Activated CD4-positive, alpha-beta T cell treated with anti-CD3 and anti-CD28 coated beads, Interleukin-2, amount 10 ng/mL, durations not matched to agents 7 days and 5 days (primary cell): ENCODE data around the gene JAKMIP1. TPM values are rescaled to one million over a fixed set of nuclear protein-coding genes. Genes with fewer than 3 reads are reported as not detected.
A peak's percentile ranks its signal among the peaks of the same experiment; 100 is the strongest.

Experiments
- CTCF ChIA-PET: fragments of 350-600 bp; sonication (Branson Sonifier 250); formaldehyde crosslinking; loops from one replicate; lab custom pipeline; 2021; ENCODE audit warnings: antibody characterized with exemption; lab: Charles Lee
- POLR2A ChIA-PET: fragments of 350-600 bp; sonication (Branson Sonifier 250); formaldehyde crosslinking; loops from one replicate; lab custom pipeline; 2021; ENCODE audit warnings: antibody characterized with exemption; lab: Charles Lee
- DNase-seq: peaks from one replicate; pipeline ENCODE4 v3.0.0-alpha.2; 2020
- H3K27ac Mint-ChIP-seq: one replicate; pipeline ENCODE4 v1.8.0; 2021; ENCODE audit warnings: mild to moderate bottlenecking, moderate library complexity, mixed read lengths
- H3K27me3 Mint-ChIP-seq: one replicate; pipeline ENCODE4 v1.8.0; 2021; ENCODE audit warnings: mixed read lengths
- H3K36me3 Mint-ChIP-seq: one replicate; pipeline ENCODE4 v1.8.0; 2021; ENCODE audit warnings: low read depth, mixed read lengths
- H3K4me1 Mint-ChIP-seq: one replicate; pipeline ENCODE4 v1.8.0; 2021; ENCODE audit warnings: mixed read lengths
- H3K4me3 Mint-ChIP-seq: one replicate; pipeline ENCODE4 v1.8.0; 2021; ENCODE audit warnings: mild to moderate bottlenecking, moderate library complexity, mixed read lengths
- H3K9me3 Mint-ChIP-seq: one replicate; pipeline ENCODE4 v1.8.0; 2021; ENCODE audit warnings: mixed read lengths
- total RNA-seq, 2 experiments: library from RNA; stranded (reverse); gene quantifications; one replicate each; pipeline ENCODE4 v1.2.3, GENCODE V29; 2021

Gene JAKMIP1
- total RNA-seq, 2 experiments from 2014 or later = 9.6 to 10.9 TPM

DNA sequence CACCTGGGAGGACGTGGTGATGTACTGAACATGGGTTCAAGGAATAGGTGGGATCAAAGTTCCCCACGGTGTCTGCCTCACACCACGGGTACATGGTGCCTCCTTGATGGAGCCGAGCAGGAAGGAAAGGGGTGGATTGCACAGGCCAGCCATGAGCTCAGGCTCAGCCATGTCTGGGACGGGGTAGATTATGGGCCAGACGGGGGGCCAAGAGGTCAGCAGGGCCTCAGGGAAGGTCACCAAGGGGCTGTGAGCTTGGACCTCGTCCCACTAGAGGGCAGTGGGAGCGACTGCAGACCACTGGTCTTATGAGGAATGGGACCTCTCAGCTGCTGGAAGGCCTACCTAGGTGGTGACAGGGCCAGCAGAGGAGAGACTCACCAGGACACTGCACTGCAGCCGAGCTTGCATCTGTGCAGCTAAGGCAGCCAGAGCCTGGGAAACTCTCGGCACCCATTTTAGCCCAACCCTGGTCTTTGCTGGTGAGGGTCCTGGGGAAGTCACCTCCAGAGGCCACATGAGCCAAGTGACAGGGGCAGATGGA lies 38.4 kb downstream of the JAKMIP1 start:
- DNase-seq = no peak
- Mint-ChIP-seq H3K36me3 (peaks cover 12% of the 10 kb centered on the region), H3K27me3 (peaks cover 10% of the 10 kb centered on the region), H3K4me1 (peaks cover 6% of the 10 kb centered on the region), H3K27ac (no peak overlapping the region), H3K9me3 (peaks cover 12% of the 10 kb centered on the region), H3K4me3 (no peak overlapping the region)
- ChIA-PET CTCF (interaction anchor here (1.0 kb wide), 1 partner anchor 27 kb away, joined by 3 read pairs; no protein-coding TSS in a partner anchor), POLR2A (no interaction called here)

GRCh38 chr4:6160536-6160935 lies 39.8 kb downstream of the JAKMIP1 start:
- H3K27ac Mint-ChIP-seq = no peak overlapping the region
- H3K36me3 Mint-ChIP-seq = peaks cover 14% of the 10 kb centered on the region
- no peak for DNase-seq
- peaks cover 10% of the 10 kb centered on the region for H3K27me3 Mint-ChIP-seq
- POLR2A ChIA-PET = no interaction called here
- peaks cover 12% of the 10 kb centered on the region for H3K9me3 Mint-ChIP-seq
- peaks cover 6% of the 10 kb centered on the region for H3K4me1 Mint-ChIP-seq
- CTCF ChIA-PET = no interaction called here
- H3K4me3 Mint-ChIP-seq = no peak overlapping the region

DNA sequence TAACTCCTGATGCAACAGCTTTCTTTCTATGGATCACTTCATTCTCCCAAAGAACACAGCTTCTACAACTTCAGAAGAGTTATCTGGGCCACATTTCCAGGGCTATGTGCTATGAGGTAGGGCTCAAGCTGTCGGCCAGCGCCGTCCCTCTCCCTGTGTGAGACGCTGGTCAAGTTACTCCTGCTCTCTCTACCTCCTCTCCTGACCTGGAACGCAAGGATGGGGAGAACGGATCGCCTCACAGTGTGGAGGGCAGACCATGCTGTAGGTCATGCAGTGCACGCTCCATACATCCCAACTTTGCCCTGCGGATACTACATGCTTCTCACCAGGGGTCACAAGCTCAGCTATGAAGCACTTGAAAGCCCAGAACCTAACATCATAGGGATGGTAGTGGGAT lies 42.4 kb downstream of the JAKMIP1 start:
- ChIA-PET CTCF (interaction anchor here (1.1 kb wide), 1 partner anchor 10 kb away, joined by 3 read pairs; no protein-coding TSS in a partner anchor), POLR2A (no interaction called here)
- H3K4me1 Mint-ChIP-seq = peaks cover 26% of the 10 kb centered on the region
- no peak overlapping the region for H3K27ac Mint-ChIP-seq
- no peaks in the 10 kb centered on the region for H3K9me3 Mint-ChIP-seq
- DNase-seq = no peak
- peaks cover 6% of the 10 kb centered on the region for H3K27me3 Mint-ChIP-seq
- H3K4me3 Mint-ChIP-seq = no peak overlapping the region
- peaks cover 5% of the 10 kb centered on the region for H3K36me3 Mint-ChIP-seq

DNA sequence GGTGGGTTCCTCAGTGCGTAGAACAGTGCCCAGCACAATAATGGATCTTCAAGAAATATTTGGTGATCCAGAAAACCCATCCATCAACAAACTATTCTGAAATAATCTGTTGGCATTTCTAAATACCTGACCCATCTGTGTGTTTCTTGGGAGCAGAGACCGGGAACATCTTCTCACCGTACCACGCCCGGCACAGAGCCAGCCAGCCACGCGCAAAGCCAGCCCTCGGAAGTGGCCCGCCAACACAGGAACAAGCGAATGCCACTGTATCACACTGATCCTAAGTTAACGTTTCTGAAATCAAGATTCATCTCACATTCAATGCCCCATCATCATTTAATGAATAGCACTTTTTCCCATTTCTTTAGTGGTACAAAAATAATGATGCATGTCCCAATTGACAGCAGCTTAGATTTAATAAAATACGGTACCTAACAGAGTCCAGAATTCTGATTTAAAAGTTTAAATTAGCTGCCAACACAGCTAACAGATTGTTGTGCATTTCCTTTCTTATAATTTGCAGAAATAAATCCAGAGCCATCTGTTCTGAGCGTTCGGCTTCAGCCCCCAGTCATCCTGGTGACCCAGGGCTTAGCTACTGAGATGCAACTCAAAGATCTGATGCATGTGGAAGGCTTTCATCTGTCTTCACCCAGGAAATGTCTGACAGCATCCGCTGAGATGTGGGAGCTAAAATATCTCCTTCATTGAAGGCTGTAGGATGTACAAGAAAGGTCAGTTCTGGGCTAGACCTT lies 44.2 kb downstream of the JAKMIP1 start:
- Mint-ChIP-seq H3K4me1 (peaks cover 42% of the 10 kb centered on the region), H3K4me3 (no peak overlapping the region), H3K27ac (no peak overlapping the region), H3K36me3 (peaks cover 7% of the 10 kb centered on the region), H3K27me3 (peaks cover 6% of the 10 kb centered on the region), H3K9me3 (no peaks in the 10 kb centered on the region)
- ChIA-PET CTCF (interaction anchor here (1.0 to 1.7 kb wide), 4 partner anchors 9 to 21 kb away, joined by 3 to 6 read pairs (median 3); no protein-coding TSS in a partner anchor), POLR2A (no interaction called here)
- no peak for DNase-seq

DNA sequence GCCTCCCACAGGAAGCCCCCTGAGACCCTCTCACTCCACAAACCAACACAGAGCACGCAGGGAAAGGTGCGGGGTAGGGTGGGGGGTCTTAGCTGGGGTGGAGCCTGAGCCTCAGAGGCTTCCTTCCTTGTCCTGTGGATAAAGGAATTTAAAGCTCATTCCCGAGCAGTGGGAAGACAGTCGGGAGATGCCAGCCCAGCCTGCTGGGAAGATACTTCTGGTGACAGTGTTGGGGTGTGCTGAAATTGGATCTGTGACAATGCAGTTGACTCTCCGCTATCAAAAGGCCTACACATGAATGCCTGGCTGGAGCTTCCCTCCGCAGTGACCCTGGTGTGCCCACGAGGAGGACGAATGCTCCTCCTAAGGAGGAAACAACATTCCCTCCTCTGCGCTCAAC lies 45.5 kb downstream of the JAKMIP1 start:
- Mint-ChIP-seq H3K4me1 (peaks cover 43% of the 10 kb centered on the region), H3K27me3 (peaks cover 2% of the 10 kb centered on the region), H3K36me3 (peaks cover 7% of the 10 kb centered on the region), H3K4me3 (no peak overlapping the region), H3K9me3 (no peaks in the 10 kb centered on the region), H3K27ac (peak overlapping the region; percentile 61)
- ChIA-PET POLR2A (no interaction called here), CTCF (interaction anchor here (1.0 to 1.1 kb wide), 3 partner anchors 10 to 20 kb away, joined by 3 to 5 read pairs (median 3); no protein-coding TSS in a partner anchor)
- no peak for DNase-seq

DNA sequence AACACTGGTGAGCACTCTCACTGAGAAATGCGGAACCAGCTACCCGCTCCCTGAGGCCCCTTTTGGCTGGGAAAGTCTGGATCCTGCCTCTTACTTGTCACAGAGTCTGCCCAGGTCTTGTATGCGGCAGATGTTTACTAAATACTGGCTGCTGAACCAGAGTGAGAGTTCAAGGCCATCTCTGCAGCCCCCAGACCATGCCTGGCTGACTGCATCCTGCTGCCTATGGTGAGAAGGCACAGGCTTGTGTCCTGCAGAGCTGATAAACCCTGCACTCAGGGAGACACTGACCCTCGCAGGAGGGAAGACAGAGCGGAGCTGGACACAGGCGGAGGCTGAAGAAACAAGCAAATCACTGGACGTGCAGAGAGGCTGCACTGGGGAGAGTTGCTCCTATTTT lies 46.5 kb downstream of the JAKMIP1 start:
- Mint-ChIP-seq H3K36me3 (peaks cover 7% of the 10 kb centered on the region), H3K4me3 (no peak overlapping the region), H3K9me3 (no peaks in the 10 kb centered on the region), H3K4me1 (peaks cover 40% of the 10 kb centered on the region), H3K27ac (peak overlapping the region; percentile 5), H3K27me3 (peaks cover 2% of the 10 kb centered on the region)
- DNase-seq = no peak
- ChIA-PET CTCF (interaction anchor here (1.1 to 1.6 kb wide), 2 partner anchors 21 to 27 kb away, joined by 3 to 4 read pairs; no protein-coding TSS in a partner anchor), POLR2A (no interaction called here)

DNA sequence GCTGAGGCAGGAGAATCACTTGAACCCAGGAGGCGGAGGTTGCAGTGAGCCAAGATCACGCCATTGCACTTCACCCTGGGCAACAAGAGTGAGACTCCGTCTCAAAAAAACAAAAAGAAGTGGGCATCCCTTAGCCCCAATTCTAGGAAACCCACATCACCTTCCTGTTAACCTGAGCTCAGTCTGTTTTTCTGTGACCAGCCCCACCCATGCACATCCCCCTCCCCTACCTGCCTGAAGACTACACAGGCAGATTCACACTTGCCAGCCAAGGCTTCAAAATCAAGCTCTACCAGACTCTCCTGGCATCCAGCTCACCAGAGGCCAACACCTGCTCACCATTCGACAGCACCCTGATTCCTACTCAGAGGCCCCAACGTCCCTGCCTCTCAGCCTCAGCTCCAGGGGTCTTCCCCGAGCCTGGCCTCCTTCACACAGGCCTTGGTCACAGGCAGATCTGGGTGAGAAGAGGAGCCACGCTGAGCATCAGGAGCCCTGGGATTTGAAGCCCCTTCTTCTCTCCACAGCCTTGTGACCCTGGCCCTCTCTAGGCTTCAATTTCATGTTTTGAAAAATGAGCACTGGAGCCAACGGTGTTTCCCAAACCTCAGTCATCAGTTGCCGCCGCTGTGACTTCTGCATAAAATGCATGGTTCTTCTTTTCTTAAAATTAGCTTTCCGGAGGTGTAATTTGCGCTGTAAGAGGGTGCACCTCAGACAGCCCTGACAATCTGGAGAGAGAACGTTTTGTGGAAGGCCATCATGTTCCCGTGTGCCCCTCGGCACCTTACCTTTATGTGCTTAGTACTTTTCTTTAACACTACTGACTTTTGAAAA lies 47.3 kb downstream of the JAKMIP1 start:
- POLR2A ChIA-PET = no interaction called here
- H3K36me3 Mint-ChIP-seq = peaks cover 10% of the 10 kb centered on the region

DNA sequence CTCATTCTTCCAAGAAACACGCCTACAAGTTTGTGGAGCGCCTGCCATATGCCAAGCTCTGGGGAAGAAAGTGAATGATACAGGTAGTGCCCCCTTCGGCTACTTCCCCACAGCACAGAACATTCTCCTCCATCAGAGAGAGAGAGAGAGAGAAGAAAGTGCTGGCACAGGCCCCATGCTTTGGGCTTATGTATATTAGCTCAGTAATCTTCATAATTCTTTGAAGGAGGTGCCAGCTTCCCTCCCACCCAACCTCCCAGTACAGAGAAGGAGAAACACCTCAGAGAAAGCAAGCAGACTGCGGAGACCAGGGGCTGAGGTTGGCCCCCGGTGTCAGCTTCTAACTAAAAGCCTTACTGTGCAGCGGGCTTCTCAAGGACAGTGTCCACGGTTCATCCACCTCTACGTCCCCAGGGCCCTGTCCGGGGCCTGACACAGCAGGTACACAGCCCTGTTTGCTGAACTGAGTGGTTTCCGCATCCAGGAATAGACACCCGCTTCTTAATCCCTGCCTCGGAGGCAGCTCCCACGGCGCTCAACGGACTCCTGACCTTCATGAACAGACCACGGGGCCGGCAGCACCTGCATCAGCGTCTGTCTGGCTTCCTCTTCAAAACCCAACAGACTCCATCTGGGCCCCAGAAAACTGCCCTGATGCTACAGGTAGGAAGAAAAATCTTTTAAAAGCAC lies 50.2 kb downstream of the JAKMIP1 start:
- H3K27ac Mint-ChIP-seq = no peak overlapping the region
- H3K4me3 Mint-ChIP-seq = no peak overlapping the region
- ChIA-PET POLR2A (no interaction called here), CTCF (interaction anchor here (1.9 kb wide), 1 partner anchor 16 kb away, joined by 5 read pairs; no protein-coding TSS in a partner anchor)
- no peak for DNase-seq
- peaks cover 13% of the 10 kb centered on the region for H3K36me3 Mint-ChIP-seq
- H3K27me3 Mint-ChIP-seq = peaks cover 2% of the 10 kb centered on the region
- peaks cover 40% of the 10 kb centered on the region for H3K4me1 Mint-ChIP-seq
- peaks cover 3% of the 10 kb centered on the region for H3K9me3 Mint-ChIP-seq

More for the DNA sequence above, 47.3 kb downstream of the JAKMIP1 start:
- CTCF ChIA-PET = interaction anchor here (1.3 to 1.6 kb wide), 2 partner anchors 13 to 27 kb away, joined by 3 to 4 read pairs; no protein-coding TSS in a partner anchor
- Mint-ChIP-seq H3K9me3 (no peaks in the 10 kb centered on the region), H3K4me3 (peak overlapping the region; percentile 9), H3K27me3 (peaks cover 2% of the 10 kb centered on the region), H3K4me1 (peaks cover 40% of the 10 kb centered on the region), H3K27ac (peak overlapping the region; percentile 84)
- peak; percentile 52 for DNase-seq

DNA sequence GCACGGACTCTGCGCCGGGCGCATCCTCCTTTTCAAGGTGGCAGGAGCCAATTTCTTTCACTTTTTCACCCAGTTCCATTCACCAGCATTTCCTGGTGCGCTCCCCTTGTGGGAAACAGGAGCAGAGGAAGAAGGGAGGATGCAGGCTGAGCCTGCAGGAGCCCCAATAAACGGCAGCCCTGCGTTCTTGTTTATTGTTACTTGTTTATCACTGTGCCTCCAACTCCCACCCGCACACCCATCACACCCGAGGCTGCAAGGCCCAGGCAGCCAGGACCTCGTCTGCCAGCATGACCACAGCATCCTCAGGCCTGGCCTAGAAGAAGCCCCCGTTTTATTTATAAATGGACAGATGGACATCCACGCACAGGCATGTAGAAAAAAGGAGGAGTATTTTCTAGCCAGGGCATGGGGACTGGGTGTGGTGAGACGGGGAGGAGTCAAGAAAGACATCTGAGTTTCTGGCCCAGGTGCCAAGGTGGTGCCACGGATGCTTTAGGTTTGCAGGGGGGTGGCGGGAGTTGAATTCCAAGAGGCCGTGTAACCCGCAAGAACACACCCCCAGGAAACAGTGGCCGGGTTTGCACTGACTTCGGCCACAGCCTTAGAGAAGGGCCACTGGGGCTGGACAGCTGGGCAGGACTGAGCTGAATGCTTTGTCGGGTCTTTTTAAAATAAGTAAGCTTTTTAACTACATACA lies 51.7 kb downstream of the JAKMIP1 start:
- Mint-ChIP-seq H3K27me3 (no peaks in the 10 kb centered on the region), H3K36me3 (peaks cover 22% of the 10 kb centered on the region), H3K9me3 (peaks cover 10% of the 10 kb centered on the region), H3K4me3 (no peak overlapping the region), H3K27ac (no peak overlapping the region), H3K4me1 (peaks cover 25% of the 10 kb centered on the region)
- POLR2A ChIA-PET = no interaction called here
- no peak for DNase-seq
- CTCF ChIA-PET = no interaction called here

GRCh38 chr4:6147441-6147840 lies 52.9 kb downstream of the JAKMIP1 start:
- no peak overlapping the region for H3K4me3 Mint-ChIP-seq
- peaks cover 20% of the 10 kb centered on the region for H3K36me3 Mint-ChIP-seq
- no peaks in the 10 kb centered on the region for H3K27me3 Mint-ChIP-seq
- ChIA-PET POLR2A (no interaction called here), CTCF (interaction anchor here (2.4 kb wide), 1 partner anchor 9 kb away, joined by 6 read pairs; no protein-coding TSS in a partner anchor)
- peaks cover 14% of the 10 kb centered on the region for H3K4me1 Mint-ChIP-seq
- no peak overlapping the region for H3K27ac Mint-ChIP-seq
- peaks cover 10% of the 10 kb centered on the region for H3K9me3 Mint-ChIP-seq
- DNase-seq = no peak

DNA sequence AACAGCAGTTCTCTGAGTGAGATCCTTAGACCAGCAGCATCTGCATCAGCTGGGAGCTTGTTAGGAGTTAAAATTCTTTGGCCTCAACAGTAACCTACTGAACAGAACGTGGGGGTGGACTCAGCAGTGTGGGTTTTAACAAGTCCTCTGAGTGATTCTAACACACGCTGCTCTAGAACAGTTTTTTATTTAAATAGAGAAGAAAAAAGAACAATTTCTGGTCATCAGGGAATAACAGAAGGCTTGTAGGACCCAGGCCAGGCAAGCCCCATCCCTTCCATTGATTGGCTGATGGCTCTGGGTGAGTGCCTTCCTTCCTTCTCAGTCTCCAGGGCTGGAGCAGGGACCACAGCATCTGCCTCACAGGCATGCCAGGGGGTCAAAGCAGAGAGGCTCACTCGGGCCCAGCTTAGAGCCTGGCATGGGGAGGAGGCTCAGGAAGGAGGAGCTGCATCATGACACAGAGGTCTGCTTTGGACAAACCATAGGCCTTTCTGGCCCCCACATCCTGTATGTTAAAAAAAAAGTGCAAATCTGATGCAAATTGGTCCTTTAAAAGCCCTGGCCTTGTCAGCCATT lies 56.7 kb downstream of the JAKMIP1 start:
- H3K9me3 Mint-ChIP-seq = peaks cover 10% of the 10 kb centered on the region
- CTCF ChIA-PET = no interaction called here
- POLR2A ChIA-PET = no interaction called here
- no peak overlapping the region for H3K27ac Mint-ChIP-seq
- no peak for DNase-seq
- no peak overlapping the region for H3K4me3 Mint-ChIP-seq
- H3K4me1 Mint-ChIP-seq = no peaks in the 10 kb centered on the region
- H3K27me3 Mint-ChIP-seq = no peaks in the 10 kb centered on the region
- peaks cover 16% of the 10 kb centered on the region for H3K36me3 Mint-ChIP-seq
